Skeletal muscle cell (primary cell): Measurements from ENCODE around the gene PCBD2.
"Not testable (repeated sequence)": the region's sequence is repeated elsewhere in the genome, so short reads cannot be mapped to it uniquely, and the experiment has no call there.

Experiments
- DNase-seq: peaks from one replicate; pipeline ENCODE4 v3.0.0-alpha.2; 2010; ENCODE audit warnings: low read depth
- H3K4me3 ChIP-seq: 2 replicates; pipeline ENCODE4 v1.5.1; 2011; ENCODE audit warnings: low read depth, mild to moderate bottlenecking, control low read depth, low read length, moderate library complexity

The PCBD2 gene

DNA sequence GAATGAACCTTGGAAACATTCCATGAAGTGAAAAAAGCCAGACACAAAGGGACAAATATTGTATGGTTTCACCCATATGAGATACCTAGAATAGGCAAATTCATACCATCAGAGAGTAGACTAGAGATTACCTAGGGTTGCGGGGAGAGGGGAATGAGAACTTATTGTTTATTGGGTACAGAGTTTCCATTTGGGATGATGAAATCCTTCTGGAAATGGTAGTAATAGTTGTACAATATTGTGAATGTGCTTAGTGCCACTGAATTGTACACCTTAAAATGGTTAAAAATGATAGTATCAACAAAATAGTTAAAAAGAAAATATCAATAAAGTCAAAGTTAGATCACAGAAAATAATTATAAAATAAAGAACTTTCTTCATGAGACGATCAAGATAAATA lies 88.2 kb downstream of the PCBD2 start:
- H3K4me3 ChIP-seq, result no peak overlapping the region
- DNase-seq, result no peak

DNA sequence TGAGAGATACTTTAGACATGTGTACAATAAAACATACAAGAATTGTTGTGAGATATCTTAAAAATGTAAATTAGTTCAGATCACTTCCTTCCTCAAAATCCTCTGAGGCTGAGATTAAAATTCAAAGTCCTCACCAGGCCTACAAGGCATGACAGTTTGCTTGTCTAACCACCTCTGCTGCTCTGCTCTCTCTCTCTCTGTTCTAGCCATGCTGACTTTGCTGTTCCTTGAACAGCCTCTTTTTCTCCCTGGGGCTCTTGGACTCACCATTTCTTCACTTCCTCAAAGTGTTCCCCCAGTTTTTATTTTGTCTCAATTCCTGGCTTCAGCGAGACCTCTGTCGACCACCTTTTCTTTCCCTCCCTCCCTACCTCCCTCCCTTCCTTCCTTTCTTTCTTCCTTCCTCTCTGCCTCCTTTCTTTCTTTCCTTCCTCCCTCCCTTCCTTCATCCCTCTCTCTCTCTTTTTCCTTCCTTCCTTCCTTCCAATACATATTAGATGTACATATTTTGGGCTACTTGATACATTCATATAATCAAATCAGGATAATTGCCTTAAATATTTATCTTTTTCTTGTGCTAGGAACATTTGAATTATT lies 89.7 kb downstream of the PCBD2 start:
- DNase-seq, result no peak
- no peak overlapping the region for H3K4me3 ChIP-seq

DNA sequence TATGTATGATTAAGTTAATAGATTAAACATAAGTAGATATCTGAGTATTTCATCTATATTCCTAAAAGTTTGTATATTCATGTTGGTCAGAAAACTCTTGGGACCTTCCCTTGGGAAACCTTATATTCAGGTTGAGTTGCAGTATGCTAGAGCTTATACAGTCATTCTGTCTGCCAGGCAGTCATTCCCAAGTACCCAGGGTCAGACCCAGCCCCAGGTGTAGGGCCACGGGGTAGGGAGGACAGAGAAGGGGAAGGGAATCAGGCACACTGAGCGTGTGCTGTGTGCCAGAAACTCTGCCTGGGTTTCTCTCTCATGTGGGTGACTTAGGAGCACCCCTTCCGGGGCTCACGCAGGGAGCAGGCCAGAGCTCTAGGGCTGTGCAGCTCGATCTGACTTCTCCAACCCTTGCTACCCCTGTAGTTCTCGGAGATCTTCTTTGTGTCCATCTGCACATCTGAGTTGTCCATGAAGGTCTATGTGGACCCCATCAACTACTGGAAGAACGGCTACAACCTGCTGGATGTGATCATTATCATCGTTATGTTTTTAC lies 91.0 kb downstream of the PCBD2 start:
- no peak overlapping the region for H3K4me3 ChIP-seq
- DNase-seq, result no peak

DNA sequence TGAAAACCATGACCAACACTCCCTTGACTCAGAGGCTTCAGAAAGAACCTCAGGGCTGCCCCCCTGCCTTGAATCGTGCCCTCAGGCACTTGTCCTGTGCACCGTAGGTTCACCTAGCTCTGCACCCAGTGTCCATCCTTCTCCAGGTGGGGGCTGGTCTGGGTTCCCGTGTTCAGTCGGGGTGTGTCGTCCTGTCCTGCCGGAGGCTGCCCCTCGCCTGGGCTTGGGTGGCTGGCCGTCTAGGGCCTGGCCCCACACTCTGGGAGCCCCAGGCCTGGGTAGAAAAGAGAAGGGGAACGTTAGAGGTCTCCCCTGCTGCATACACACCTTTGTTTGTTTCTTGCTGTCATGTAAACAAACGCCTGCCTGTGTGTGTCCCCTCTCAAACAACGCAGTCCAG lies 92.1 kb downstream of the PCBD2 start:
- no peak for DNase-seq
- H3K4me3 ChIP-seq, result no peak overlapping the region

GRCh38 chr5:134998068-134998467 lies 93.1 kb downstream of the PCBD2 start:
- DNase-seq, H3K4me3 ChIP-seq: not testable (repeated sequence)

DNA sequence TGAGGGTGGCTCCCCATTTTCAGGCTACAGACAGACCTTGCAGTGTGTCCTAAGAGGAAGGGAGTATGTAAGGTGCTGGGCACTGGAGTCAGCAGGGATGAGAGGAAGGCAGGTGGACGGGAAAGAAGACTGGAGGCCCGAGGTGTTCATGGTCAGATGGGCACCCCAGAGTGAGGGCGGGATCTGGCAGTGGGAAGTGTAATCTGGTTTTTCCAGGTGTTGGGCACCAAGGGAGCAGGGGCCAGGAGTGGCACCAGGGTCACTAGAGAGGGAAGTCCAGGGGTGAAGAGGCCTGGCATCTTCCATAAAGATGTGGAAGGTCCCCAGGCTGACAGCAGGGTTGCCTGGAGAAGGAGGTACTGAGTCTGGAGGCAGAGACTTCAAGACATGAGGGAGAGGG lies 99.4 kb downstream of the PCBD2 start:
- no peak overlapping the region for H3K4me3 ChIP-seq
- no peak for DNase-seq

GRCh38 chr5:135005076-135005475 lies 100.1 kb downstream of the PCBD2 start:
- no peak overlapping the region for H3K4me3 ChIP-seq
- no peak for DNase-seq

GRCh38 chr5:135007305-135007704 lies 102.4 kb downstream of the PCBD2 start:
- H3K4me3 ChIP-seq, result no peak overlapping the region
- no peak for DNase-seq

DNA sequence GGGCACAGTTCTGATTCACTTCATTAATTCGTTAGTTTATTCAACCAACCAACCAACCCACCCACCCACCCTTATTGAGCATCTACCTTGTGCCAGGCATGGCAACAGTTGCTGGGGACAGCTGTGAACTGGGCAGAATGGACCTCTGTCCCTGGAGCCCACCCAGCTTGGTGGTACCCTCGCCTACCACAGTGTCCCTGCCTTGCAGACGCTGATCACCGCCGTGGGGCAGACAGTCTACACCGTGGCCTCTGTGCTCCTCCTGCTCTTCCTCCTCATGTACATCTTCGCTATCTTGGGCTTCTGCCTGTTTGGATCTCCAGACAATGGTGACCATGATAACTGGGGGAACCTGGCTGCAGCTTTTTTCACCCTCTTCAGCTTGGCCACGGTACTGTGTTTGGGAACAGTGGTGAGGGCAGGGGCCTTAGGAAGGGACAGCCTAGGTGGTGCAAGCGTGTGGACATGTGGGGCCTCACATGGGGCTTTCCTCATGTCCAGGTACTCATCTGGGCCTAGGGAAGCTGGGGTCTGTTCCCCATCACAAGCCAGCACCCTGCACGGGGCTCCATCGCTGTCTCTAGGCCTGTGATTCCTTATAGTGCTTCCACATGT lies 102.9 kb downstream of the PCBD2 start:
- DNase-seq, result no peak
- H3K4me3 ChIP-seq, result no peak overlapping the region

- H3K4me3 ChIP-seq, result no peak overlapping the region
- no peak for DNase-seq
These were observed 103.6 kb downstream of the PCBD2 start for GRCh38 chr5:135008556-135008955.

- no peak for DNase-seq
- H3K4me3 ChIP-seq, result no peak overlapping the region
These were observed 104.2 kb downstream of the PCBD2 start for GRCh38 chr5:135008981-135009735.

- H3K4me3 ChIP-seq, result no peak overlapping the region
- DNase-seq, result no peak
These were observed 105.0 kb downstream of the PCBD2 start for GRCh38 chr5:135009736-135010501.

DNA sequence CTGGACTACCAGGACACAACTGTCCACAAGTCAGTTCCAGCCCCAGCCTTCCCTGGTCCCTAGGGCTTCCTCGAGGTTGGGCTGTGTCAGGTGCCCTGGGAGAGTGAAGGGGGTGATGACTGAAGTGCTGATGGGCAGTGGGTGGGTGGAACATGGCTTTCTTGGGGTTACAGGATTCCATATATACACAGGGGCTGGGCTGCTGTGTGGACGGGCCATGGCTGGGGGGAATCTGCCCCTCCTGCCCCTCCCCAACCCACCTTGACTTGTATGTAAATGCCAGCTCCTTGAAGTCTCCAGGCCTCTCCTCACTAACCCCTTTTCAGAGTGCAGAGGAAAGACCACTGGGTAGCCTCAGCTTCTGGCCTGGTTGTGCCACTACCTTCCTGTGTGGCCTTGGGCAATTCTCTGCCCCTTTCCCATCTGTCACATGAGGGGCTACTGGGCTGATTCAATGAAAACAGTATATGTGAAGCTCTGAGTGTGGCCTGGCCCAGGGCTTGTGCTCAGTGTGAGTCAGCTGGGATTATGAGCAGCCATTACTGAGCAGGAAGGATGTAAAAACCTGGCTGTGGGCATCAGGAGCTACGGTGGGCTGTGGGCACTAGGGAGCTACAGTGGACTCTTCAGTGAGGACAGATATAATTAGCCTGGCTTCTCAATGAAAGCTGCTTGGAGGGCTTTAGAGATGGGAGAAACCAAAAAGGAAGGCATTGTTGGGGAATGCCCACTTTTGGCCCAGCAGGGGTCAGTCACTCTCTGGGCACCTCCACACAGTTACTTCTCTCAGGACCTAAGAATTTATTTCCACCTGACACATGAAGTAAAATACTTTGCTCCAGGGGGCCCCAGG lies 105.8 kb downstream of the PCBD2 start:
- no peak for DNase-seq

GRCh38 chr5:135011355-135012032 lies 106.6 kb downstream of the PCBD2 start:
- DNase-seq, result no peak

More for the DNA sequence above, 105.8 kb downstream of the PCBD2 start:
- no peak overlapping the region for H3K4me3 ChIP-seq

GRCh38 chr5:135012033-135012588 lies 107.2 kb downstream of the PCBD2 start:
- DNase-seq, result no peak
- no peak overlapping the region for H3K4me3 ChIP-seq

More at GRCh38 chr5:135011355-135012032, 106.6 kb downstream of the PCBD2 start:
- no peak overlapping the region for H3K4me3 ChIP-seq
